Activated naive CD8-positive, alpha-beta T cell (primary cell): Measurements from ENCODE around the gene TMEM59L.

ENCODE experiments used
- H3K27ac Mint-ChIP-seq: one replicate; pipeline ENCODE4 v1.8.0; 2021; ENCODE audit warnings: mixed read lengths
- H3K27me3 Mint-ChIP-seq: one replicate; pipeline ENCODE4 v1.8.0; 2021; ENCODE audit warnings: mixed read lengths
- H3K36me3 Mint-ChIP-seq: one replicate; pipeline ENCODE4 v1.8.0; 2021; ENCODE audit warnings: mixed read lengths
- H3K4me1 Mint-ChIP-seq: one replicate; pipeline ENCODE4 v1.8.0; 2021; ENCODE audit warnings: low read depth, mixed read lengths
- H3K4me3 Mint-ChIP-seq: one replicate; pipeline ENCODE4 v1.8.0; 2021; ENCODE audit warnings: mild to moderate bottlenecking, mixed read lengths
- H3K9me3 Mint-ChIP-seq: one replicate; pipeline ENCODE4 v1.8.0; 2021; ENCODE audit warnings: low read depth, mixed read lengths

TMEM59L gene

DNA sequence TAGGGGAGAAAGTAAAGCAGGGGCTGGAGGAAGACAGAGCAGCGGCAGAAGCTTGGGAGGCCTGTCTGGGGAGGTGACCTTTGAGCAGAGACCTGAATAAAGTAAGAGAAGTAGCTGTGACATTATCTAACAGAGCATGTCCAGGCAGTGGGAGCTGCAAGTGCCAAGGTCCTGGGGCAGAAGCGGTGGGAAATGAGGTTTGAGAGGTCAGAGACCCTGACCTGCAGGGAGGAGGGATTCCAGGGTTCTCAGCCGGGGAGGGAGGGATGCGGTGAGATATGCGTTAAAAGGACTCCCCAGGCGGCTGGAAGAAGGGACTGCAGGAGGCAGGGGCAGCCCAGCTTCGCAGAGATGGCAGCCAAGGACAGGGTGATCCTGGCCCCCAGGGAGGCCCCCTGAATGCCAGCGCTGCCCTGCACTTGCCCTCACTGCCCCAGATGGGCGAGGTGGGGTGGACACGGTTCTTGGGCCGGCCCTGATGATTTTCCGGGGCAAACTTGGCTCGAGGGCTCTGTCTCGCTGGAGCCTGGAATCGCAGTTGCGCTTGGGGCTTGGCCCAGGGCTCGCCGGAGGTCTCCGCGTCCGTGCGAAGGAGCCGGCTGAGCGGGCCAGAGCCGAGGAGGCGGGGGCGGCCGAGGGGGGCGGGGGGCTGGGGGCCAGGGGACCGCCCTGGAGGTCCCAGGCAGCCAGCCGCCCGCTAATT is 9.3 kb upstream of the TMEM59L start:
- Mint-ChIP-seq H3K9me3 (no peaks in the 10 kb centered on the region), H3K27ac (no peak overlapping the region), H3K4me1 (peaks cover 9% of the 10 kb centered on the region), H3K36me3 (no peaks in the 10 kb centered on the region), H3K27me3 (peaks cover 14% of the 10 kb centered on the region), H3K4me3 (no peak overlapping the region)

GRCh38 chr19:18603958-18604819 is 8.5 kb upstream of the TMEM59L start:
- H3K27ac Mint-ChIP-seq: no peak overlapping the region
- no peaks in the 10 kb centered on the region for H3K9me3 Mint-ChIP-seq
- no peak overlapping the region for H3K4me3 Mint-ChIP-seq
- H3K4me1 Mint-ChIP-seq: peaks cover 15% of the 10 kb centered on the region
- no peaks in the 10 kb centered on the region for H3K36me3 Mint-ChIP-seq
- H3K27me3 Mint-ChIP-seq: peaks cover 21% of the 10 kb centered on the region

DNA sequence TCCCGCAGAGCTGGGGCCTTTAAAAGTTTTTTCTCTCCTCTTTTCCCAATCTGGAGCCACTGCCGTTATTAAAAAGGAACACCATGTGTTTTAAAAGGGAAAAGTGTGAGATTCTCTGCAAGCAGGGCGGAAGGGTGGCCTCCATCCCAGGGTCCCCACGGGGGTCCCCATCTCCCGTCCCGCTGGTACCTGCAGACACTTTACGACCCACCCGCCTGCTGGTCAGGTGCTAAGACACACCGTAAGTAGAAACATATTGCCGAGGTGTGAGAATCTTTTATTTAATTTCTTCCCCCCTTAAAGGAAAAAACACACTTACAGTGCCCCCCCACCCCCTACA is 7.9 kb upstream of the TMEM59L start:
- Mint-ChIP-seq H3K36me3 (no peaks in the 10 kb centered on the region), H3K4me1 (peaks cover 16% of the 10 kb centered on the region), H3K27ac (no peak overlapping the region), H3K9me3 (no peaks in the 10 kb centered on the region), H3K27me3 (peaks cover 26% of the 10 kb centered on the region), H3K4me3 (no peak overlapping the region)

GRCh38 chr19:18605196-18605545 is 7.5 kb upstream of the TMEM59L start:
- Mint-ChIP-seq H3K27ac (no peak overlapping the region), H3K4me3 (peak overlapping the region; percentile 72), H3K27me3 (peaks cover 26% of the 10 kb centered on the region), H3K9me3 (no peaks in the 10 kb centered on the region), H3K4me1 (peaks cover 16% of the 10 kb centered on the region), H3K36me3 (no peaks in the 10 kb centered on the region)

DNA sequence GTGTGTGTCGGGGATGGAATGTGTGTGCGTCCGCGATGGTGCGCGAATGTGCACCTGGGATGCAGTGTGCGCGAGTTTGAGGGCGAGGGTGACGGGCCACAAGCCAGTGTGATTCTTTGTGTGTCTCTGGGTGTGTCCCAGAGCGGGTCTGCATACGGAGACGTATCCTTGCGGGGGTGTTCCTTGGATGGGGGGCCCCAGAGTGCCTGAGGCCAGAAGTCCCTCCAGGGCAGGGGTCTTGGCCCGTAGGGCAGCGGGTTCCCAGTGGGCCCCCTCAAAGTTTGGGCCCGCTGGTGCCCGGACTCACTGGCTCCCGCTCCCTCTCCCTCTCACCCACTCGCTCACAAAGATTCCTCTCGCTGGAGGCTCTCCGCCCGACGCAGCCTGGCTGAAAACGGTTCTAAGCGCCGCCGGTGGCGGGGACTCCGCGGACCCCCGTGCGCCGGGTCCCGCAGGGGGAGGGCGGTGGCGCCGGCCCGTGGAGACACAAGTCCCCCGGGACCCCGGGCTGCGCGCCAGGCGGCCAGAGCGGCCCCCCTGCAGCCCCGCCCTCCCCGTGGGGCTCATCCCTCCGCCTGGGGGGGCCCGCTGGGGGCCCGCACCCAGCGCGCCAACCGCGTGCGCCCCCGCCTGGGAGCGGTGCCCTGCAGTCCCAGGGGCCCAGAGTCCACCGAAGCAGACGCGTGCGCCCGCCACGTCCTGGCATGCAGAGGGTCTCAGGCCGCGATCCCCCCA is 7.0 kb upstream of the TMEM59L start:
- Mint-ChIP-seq H3K27me3 (peaks cover 26% of the 10 kb centered on the region), H3K9me3 (no peaks in the 10 kb centered on the region), H3K4me1 (peaks cover 16% of the 10 kb centered on the region), H3K36me3 (no peaks in the 10 kb centered on the region), H3K4me3 (peak overlapping the region; percentile 72), H3K27ac (no peak overlapping the region)

- Mint-ChIP-seq H3K27me3 (peaks cover 28% of the 10 kb centered on the region), H3K27ac (no peak within 1 kb of the TSS), H3K4me1 (peaks cover 21% of the 10 kb centered on the region), H3K36me3 (no peaks in the 10 kb centered on the region), H3K4me3 (no peak within 1 kb of the TSS), H3K9me3 (no peaks in the 10 kb centered on the region)
These were observed 6.1 kb upstream of the TMEM59L start, which contains the start of gene CRLF1 for GRCh38 chr19:18606281-18607225. CRLF1 (minus strand) TSS chr19:18606799; CDS start chr19:18606656, 143 bp downstream.

- no peak overlapping the region for H3K4me3 Mint-ChIP-seq
- no peak overlapping the region for H3K27ac Mint-ChIP-seq
These were observed 5.2 kb upstream of the TMEM59L start for GRCh38 chr19:18607226-18608101.

GRCh38 chr19:18608102-18608804 is 4.4 kb upstream of the TMEM59L start:
- no peaks in the 10 kb centered on the region for H3K9me3 Mint-ChIP-seq
- H3K4me1 Mint-ChIP-seq: peaks cover 26% of the 10 kb centered on the region
- no peak overlapping the region for H3K27ac Mint-ChIP-seq
- peak overlapping the region; percentile 51 for H3K4me3 Mint-ChIP-seq
- H3K27me3 Mint-ChIP-seq: peaks cover 24% of the 10 kb centered on the region
- H3K36me3 Mint-ChIP-seq: no peaks in the 10 kb centered on the region

More at GRCh38 chr19:18607226-18608101, 5.2 kb upstream of the TMEM59L start:
- H3K27me3 Mint-ChIP-seq: peaks cover 27% of the 10 kb centered on the region
- H3K9me3 Mint-ChIP-seq: no peaks in the 10 kb centered on the region
- H3K36me3 Mint-ChIP-seq: no peaks in the 10 kb centered on the region
- H3K4me1 Mint-ChIP-seq: peaks cover 27% of the 10 kb centered on the region

DNA sequence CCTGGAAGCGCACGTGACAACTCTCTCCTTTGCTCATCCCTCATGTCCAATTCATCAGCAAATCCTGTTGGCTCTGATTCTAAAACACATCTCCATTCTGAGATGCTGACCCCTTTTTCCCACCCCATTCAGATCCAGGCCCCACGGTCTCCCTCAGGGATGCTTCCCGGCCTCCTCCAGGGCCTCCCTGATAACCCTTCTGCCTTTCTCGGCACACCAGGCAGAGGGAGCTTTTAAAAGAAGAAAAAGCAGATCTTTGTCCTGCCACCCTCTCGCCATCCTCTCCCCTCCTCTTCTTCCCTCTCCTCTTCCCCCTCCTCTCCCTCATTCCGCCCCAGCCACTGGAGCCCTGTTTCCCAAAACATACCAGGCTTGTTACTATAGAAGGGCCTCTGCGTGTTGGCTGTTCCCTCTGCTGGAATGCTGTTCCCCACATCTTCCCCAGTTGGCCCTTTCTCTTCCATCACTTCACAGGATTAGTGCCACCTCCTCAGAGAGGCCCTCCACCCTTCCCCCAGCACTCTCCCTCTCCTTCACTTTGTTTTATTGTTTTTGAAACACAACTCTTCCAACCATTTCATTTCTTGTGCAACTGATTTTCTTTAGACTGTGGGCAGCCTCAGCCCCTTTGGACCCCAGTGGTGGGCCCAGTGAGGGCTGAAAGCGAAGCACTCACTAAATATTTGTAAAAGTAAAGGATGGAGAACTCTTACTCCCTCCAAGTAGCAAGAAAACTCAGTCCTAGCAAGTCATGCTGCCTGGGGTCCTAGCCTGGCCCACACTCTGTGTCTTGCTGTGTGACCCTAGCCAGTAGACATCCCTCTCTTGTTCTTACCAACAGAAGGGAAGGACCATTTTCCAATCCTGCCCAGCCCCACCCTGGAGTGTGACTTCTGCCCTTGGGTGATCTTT is 3.6 kb upstream of the TMEM59L start:
- peaks cover 28% of the 10 kb centered on the region for H3K4me1 Mint-ChIP-seq
- no peaks in the 10 kb centered on the region for H3K9me3 Mint-ChIP-seq
- no peaks in the 10 kb centered on the region for H3K36me3 Mint-ChIP-seq
- peaks cover 26% of the 10 kb centered on the region for H3K27me3 Mint-ChIP-seq
- H3K27ac Mint-ChIP-seq: no peak overlapping the region
- peak overlapping the region; percentile 51 for H3K4me3 Mint-ChIP-seq

DNA sequence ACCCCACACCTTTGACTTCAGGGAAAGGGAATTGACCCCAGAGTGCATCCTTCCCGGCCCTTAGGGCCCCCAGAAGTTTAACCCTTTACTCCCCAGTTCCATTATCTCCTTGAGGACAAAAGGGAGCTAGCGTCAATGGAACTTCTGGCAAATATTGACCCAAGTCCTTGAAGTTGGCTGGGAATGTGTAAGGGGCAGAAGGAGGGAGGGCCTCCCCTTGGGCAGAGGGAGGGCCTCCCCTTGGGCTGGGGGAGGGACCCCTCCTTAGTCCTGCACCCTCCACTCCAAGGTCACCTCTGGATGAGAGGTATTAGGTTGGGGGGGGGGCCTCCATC is 3.0 kb upstream of the TMEM59L start:
- Mint-ChIP-seq H3K9me3 (no peaks in the 10 kb centered on the region), H3K27me3 (peaks cover 29% of the 10 kb centered on the region), H3K4me3 (no peak overlapping the region), H3K27ac (no peak overlapping the region), H3K36me3 (no peaks in the 10 kb centered on the region), H3K4me1 (peaks cover 31% of the 10 kb centered on the region)

GRCh38 chr19:18610245-18610555 is 2.5 kb upstream of the TMEM59L start:
- peaks cover 31% of the 10 kb centered on the region for H3K27me3 Mint-ChIP-seq
- H3K27ac Mint-ChIP-seq: no peak overlapping the region
- H3K9me3 Mint-ChIP-seq: no peaks in the 10 kb centered on the region
- H3K36me3 Mint-ChIP-seq: no peaks in the 10 kb centered on the region
- H3K4me3 Mint-ChIP-seq: no peak overlapping the region
- peaks cover 31% of the 10 kb centered on the region for H3K4me1 Mint-ChIP-seq

DNA sequence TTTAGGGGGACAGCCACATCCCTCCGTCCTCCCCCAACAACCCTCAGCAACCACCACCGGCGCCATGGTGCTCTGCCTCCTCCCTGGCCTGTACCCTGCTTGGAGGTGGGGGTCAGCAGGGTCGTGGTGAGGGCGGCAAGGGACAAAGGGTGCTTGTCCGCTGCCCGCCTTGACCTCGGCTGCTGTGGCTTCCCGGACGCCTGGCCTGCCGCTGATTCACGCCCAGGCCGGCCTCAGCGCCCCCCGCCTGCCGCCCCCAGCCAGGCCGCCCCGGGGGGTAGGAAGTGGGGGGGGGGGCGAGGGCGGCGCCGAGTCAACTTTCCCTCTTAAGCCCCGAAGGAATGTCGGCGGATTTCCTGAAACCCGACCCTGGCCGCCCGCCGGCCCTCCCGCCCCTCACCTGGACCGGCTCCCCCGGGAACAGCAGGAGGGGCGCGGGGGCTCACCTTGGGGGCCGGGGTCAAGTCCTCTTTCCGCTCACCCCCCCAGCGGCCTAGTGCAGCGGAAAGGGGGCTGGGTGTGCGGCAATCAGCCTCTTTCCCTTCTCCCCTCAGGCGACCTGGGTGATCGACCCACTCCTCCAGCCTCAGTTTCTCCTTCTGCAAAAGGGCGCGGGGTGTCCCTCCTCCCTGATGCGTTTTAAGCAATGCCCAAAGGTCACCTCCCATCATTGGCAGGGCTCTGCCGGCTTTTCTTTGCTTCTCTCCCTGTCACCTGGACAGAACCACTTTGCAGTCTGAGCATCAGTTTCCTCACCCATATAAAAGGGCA is 1.9 kb upstream of the TMEM59L start:
- H3K27me3 Mint-ChIP-seq: peaks cover 29% of the 10 kb centered on the region
- H3K36me3 Mint-ChIP-seq: no peaks in the 10 kb centered on the region
- no peak overlapping the region for H3K27ac Mint-ChIP-seq
- peaks cover 27% of the 10 kb centered on the region for H3K4me1 Mint-ChIP-seq
- peak overlapping the region; percentile 79 for H3K4me3 Mint-ChIP-seq
- no peaks in the 10 kb centered on the region for H3K9me3 Mint-ChIP-seq
